ENCODE measurements around the gene IPPK. TPM values are rescaled to one million over a fixed set of nuclear protein-coding genes. Genes with fewer than 3 reads are reported as not detected.

Gene IPPK
- total and polyA plus RNA-seq, 2 experiments from 2014 or later = 10.7 to 17.8 TPM

DNA sequence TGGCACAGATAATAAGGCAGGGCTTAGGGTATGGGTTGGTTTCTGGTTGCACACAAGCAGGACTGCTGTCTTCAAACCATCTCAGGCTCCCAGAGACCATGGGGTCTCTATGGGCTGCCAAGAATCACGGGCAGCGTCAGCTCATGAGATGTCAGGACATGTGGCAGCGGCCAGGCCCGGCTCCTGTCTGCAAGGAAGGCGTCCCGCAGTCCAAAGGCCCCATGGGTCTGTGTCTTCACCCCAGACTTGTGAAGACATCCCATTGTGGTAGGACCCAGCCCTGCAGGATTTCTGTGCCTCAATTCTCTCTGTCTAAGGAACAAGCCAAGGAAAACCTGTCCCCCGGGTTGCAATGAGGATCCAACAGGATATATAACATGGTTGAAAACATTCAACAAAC, 32.6 kb downstream of the IPPK start:
- no peak for DNase-seq
- Histone ChIP-seq H3K79me2 (ENCODE audit: insufficient read depth) (peaks cover 18% of the 10 kb centered on the region), H3K9me3 (ENCODE audit: low read depth) (no peaks in the 10 kb centered on the region), H3F3A (ENCODE audit: insufficient read depth) (no peaks in the 10 kb centered on the region), H3K9me2 (ENCODE audit: insufficient read depth) (no peaks in the 10 kb centered on the region), H3K9ac (no peak overlapping the region), H3K27me3 (replicated peaks; ENCODE audit: insufficient read depth) (no peaks in the 10 kb centered on the region), H3K36me3 (ENCODE audit: low read depth) (peaks cover 44% of the 10 kb centered on the region), H3K4me3 (no peak overlapping the region), H3K27ac (no peak overlapping the region), H3K4me1 (ENCODE audit: insufficient read depth) (0 out of 2 replicates have a peak, but pooled peaks cover 6% of the 10 kb centered on the region), H4K20me1 (ENCODE audit: insufficient read depth) (no peaks in the 10 kb centered on the region), H2AFZ (no peak overlapping the region), H3K4me2 (ENCODE audit: unreplicated experiment) (no peak overlapping the region)
- in situ Hi-C loops (cut with MboI) = loop anchor here (10.0 to 25.0 kb wide), 3 partner anchors 193 to 500 kb away; partner anchors contain the start of genes CENPP and NOL8
- 75 to 77% methylated on average over 7 of the region's 7 CpGs for WGBS, 2 experiments (ENCODE audit: low coverage in 1 of 2, low lambda C conversion rate in 2 of 2, missing lambda C conversion rate in 2 of 2)
- no peak for TF ChIP-seq EZH2 (IDR thresholded peaks at IDR 0.05; ENCODE audit: insufficient read depth, poor library complexity, severe bottlenecking)
- no peak for TF ChIP-seq EZH2phosphoT487 (IDR thresholded peaks at IDR 0.05; ENCODE audit: insufficient read depth, low read depth)

DNA sequence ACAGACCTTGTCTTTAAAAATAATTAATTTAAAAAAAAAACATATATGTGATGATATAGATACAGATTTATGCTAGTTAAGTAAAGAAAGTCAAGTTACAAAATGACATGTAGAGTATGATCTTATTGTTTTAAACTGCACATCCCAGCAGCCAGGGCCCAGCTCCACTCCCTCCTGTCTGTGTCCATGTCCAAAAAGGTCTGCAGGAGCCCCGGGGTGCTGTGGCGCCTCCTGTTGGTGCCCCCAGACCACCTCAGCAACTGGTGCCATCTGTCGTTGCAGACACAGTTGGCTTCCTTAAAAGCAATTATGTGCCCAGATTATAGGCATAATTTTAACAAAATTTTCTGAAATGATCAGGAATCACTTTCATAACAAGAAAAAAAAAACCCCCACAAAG, 33.3 kb downstream of the IPPK start:
- WGBS, 2 experiments (ENCODE audit: low coverage in 1 of 2, low lambda C conversion rate in 2 of 2, missing lambda C conversion rate in 2 of 2) = 88 to 90% methylated on average over 3 of the region's 3 CpGs
- Histone ChIP-seq H2AFZ (no peak overlapping the region), H3K36me3 (ENCODE audit: low read depth) (peaks cover 51% of the 10 kb centered on the region), H3K4me3 (no peak overlapping the region), H3K9ac (no peak overlapping the region), H4K20me1 (ENCODE audit: insufficient read depth) (no peaks in the 10 kb centered on the region), H3K9me3 (ENCODE audit: low read depth) (no peaks in the 10 kb centered on the region), H3K4me2 (ENCODE audit: unreplicated experiment) (no peak overlapping the region), H3K79me2 (ENCODE audit: insufficient read depth) (peaks cover 17% of the 10 kb centered on the region), H3K9me2 (ENCODE audit: insufficient read depth) (no peaks in the 10 kb centered on the region), H3K27ac (no peak overlapping the region), H3K27me3 (replicated peaks; ENCODE audit: insufficient read depth) (no peaks in the 10 kb centered on the region), H3F3A (ENCODE audit: insufficient read depth) (no peaks in the 10 kb centered on the region), H3K4me1 (ENCODE audit: insufficient read depth) (0 out of 2 replicates have a peak, but pooled peaks cover 6% of the 10 kb centered on the region)
- TF ChIP-seq EZH2 (IDR thresholded peaks at IDR 0.05; ENCODE audit: insufficient read depth, poor library complexity, severe bottlenecking) (no peak), EZH2phosphoT487 (IDR thresholded peaks at IDR 0.05; ENCODE audit: insufficient read depth, low read depth) (no peak)
- no peak for DNase-seq
- in situ Hi-C loops (cut with MboI) = loop anchor here (10.0 to 25.0 kb wide), 3 partner anchors 192 to 499 kb away; partner anchors contain the start of genes CENPP and NOL8

DNA sequence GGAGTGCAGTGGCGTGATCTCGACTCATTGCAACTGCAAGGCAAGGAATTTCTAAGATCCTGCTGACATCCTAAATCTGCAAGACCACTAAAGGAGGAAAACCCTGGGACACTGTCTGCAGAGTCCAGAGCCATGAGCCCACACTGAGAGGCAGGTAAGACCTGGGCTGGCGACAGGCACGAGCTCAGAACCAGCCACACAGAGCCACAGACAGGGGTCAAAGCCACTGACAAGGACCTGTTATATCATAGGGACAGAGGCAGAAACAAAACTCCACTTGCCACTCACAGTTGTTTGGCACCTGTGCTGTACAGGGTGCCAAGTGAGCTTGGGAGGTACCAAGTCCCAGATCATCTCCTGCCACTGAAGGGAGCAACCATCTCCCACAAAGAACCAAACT, 34.2 kb downstream of the IPPK start:
- no peak overlapping the region for H3K4me2 ChIP-seq (ENCODE audit: unreplicated experiment)
- in situ Hi-C loops (cut with MboI) = loop anchor here (10.0 to 25.0 kb wide), 3 partner anchors 191 to 498 kb away; partner anchors contain the start of genes CENPP and NOL8
- H3K9me2 ChIP-seq (ENCODE audit: insufficient read depth) = no peaks in the 10 kb centered on the region
- no peak overlapping the region for H2AFZ ChIP-seq
- H3K27ac ChIP-seq = no peak overlapping the region
- 0 out of 2 replicates have a peak, but pooled peaks cover 6% of the 10 kb centered on the region for H3K4me1 ChIP-seq (ENCODE audit: insufficient read depth)
- H3K9ac ChIP-seq = no peak overlapping the region
- H3F3A ChIP-seq (ENCODE audit: insufficient read depth) = no peaks in the 10 kb centered on the region
- H4K20me1 ChIP-seq (ENCODE audit: insufficient read depth) = no peaks in the 10 kb centered on the region
- H3K4me3 ChIP-seq = no peak overlapping the region
- H3K27me3 ChIP-seq (replicated peaks; ENCODE audit: insufficient read depth) = no peaks in the 10 kb centered on the region
- peaks cover 48% of the 10 kb centered on the region for H3K36me3 ChIP-seq (ENCODE audit: low read depth)
- peaks cover 16% of the 10 kb centered on the region for H3K79me2 ChIP-seq (ENCODE audit: insufficient read depth)
- H3K9me3 ChIP-seq (ENCODE audit: low read depth) = no peaks in the 10 kb centered on the region
- no peak for TF ChIP-seq EZH2 (IDR thresholded peaks at IDR 0.05; ENCODE audit: insufficient read depth, poor library complexity, severe bottlenecking)
- TF ChIP-seq EZH2phosphoT487 (IDR thresholded peaks at IDR 0.05; ENCODE audit: insufficient read depth, low read depth) = no peak
- 98 to 99% methylated on average over 4 of the region's 4 CpGs for WGBS, 2 experiments (ENCODE audit: low coverage in 1 of 2, low lambda C conversion rate in 2 of 2, missing lambda C conversion rate in 2 of 2)
- no peak for DNase-seq

DNA sequence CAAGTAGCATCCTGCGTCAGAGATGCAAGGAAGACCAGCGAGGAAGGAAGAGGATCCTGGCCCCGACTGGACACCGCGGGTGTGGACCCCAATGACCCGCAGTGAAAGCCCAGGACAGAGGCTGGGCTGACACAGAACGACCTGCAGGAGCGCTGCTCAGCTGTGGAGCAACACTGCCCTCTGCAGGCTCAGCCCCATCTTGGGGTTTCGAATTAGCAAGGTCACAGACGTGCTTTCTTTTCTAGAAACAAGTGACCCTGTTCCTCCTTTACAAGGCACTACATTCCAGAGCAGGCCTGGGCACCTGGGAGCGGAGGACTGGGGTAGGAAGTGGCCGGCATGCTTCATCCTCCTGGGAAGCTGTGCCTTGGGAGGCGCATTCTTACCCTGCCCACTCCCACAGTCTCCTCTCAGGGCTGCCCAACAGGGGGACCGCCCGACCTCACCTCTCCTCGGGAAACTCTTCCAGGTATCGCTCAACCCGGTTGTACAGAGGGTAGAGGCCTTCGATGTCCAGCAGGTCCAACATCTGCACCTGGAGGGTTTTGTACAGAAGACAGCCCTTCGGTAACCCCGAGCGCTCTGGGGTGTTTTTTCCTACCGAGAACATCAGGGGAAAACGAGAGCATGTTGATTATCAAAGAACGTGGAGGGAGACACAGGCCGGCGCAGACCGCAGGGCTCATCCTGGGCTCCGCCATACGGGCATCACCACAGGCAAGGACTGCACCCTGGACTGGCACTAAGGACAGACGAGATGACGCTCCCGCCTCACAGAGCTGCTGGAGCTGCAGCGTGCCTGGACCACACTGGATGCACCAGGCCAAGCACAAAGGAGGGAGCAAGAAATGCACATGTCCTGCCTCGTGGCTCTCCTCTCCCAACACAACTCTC, 35.0 kb downstream of the IPPK start:
- H3F3A ChIP-seq (ENCODE audit: insufficient read depth) = no peaks in the 10 kb centered on the region
- H3K4me3 ChIP-seq = no peak overlapping the region
- 55 to 58% methylated on average over 34 to 35 of the region's 35 CpGs for whole genome bisulfite sequencing, 2 experiments (ENCODE audit: low coverage in 1 of 2, low lambda C conversion rate in 2 of 2, missing lambda C conversion rate in 2 of 2)
- peak; percentile 79 for DNase-seq
- no peaks in the 10 kb centered on the region for H4K20me1 ChIP-seq (ENCODE audit: insufficient read depth)
- no peak overlapping the region for H3K9ac ChIP-seq
- TF ChIP-seq EZH2phosphoT487 (IDR thresholded peaks at IDR 0.05; ENCODE audit: insufficient read depth, low read depth) (no peak), EZH2 (IDR thresholded peaks at IDR 0.05; ENCODE audit: insufficient read depth, poor library complexity, severe bottlenecking) (no peak)
- H3K4me2 ChIP-seq (ENCODE audit: unreplicated experiment) = no peak overlapping the region
- peaks cover 45% of the 10 kb centered on the region for H3K36me3 ChIP-seq (ENCODE audit: low read depth)
- H3K27ac ChIP-seq = no peak overlapping the region
- no peaks in the 10 kb centered on the region for H3K9me2 ChIP-seq (ENCODE audit: insufficient read depth)
- H3K79me2 ChIP-seq (ENCODE audit: insufficient read depth) = peaks cover 23% of the 10 kb centered on the region
- H3K9me3 ChIP-seq (ENCODE audit: low read depth) = no peaks in the 10 kb centered on the region
- 0 out of 2 replicates have a peak, but pooled peaks cover 6% of the 10 kb centered on the region for H3K4me1 ChIP-seq (ENCODE audit: insufficient read depth)
- in situ Hi-C loops (cut with MboI) = loop anchor here (10.0 to 25.0 kb wide), 3 partner anchors 190 to 498 kb away; partner anchors contain the start of genes CENPP and NOL8
- no peak overlapping the region for H2AFZ ChIP-seq
- H3K27me3 ChIP-seq (replicated peaks; ENCODE audit: insufficient read depth) = no peaks in the 10 kb centered on the region

Measured in GM23248 (cell line).